ENCODE results near the gene DDI2. TPM values are rescaled to one million over a fixed set of nuclear protein-coding genes. Genes with fewer than 3 reads are reported as not detected.

The DDI2 gene
- total and polyA plus RNA-seq, 9 of the 15 experiments (the other 6 are each of a cell fraction or from before 2014, with no cell fraction given) = 6.5 to 48.4 (median 21.2) TPM

- TF ChIP-seq GTF2F1 (IDR thresholded peaks at IDR 0.05; ENCODE audit: low read depth, low read length) (no peak), ZNF280A (IDR thresholded peaks at IDR 0.05; ENCODE audit: low read depth, partially characterized antibody) (no peak), RB1 (IDR thresholded peaks at IDR 0.05; ENCODE audit: low read depth) (no peak), IFI16 (CRISPR knock-in tag; IDR thresholded peaks at IDR 0.05) (no peak)
Observed at GRCh38 chr1:15676688-15677661, 59.7 kb downstream of the DDI2 start (continued).

- ATAC-seq = no peak
- no peaks in the 10 kb centered on the region for H3K79me2 ChIP-seq (ENCODE audit: control insufficient read depth, insufficient read depth, low read length)
- no peak overlapping the region for H3K27ac ChIP-seq (ENCODE audit: extremely low read depth, low read depth, low read length)
- no peak overlapping the region for H3K9ac ChIP-seq (ENCODE audit: insufficient read depth in 1 of 2, low read depth in 2 of 2, low read length in 2 of 2)
- CTCF ChIA-PET (ENCODE audit: low intra/inter-chr PET ratio) = no interaction called here
- intact Hi-C loops (cut with micrococcal nuclease) (no loop called here), in situ Hi-C loops (cut with MboI) (no loop called here)
- DNase-seq (ENCODE audit: extremely low read depth in 1 of 4, low spot score in 3 of 4) = no peak
- H3K27me3 ChIP-seq (ENCODE audit: control insufficient read depth in 2 of 2, insufficient read depth in 2 of 2, low read length in 2 of 2) = no peaks in the 10 kb centered on the region
- peaks cover 17 to 28% of the 10 kb centered on the region in 2 experiments; a peak in 4 of 5 replicates for H3K4me1 ChIP-seq (replicated peaks in 1 of 2; ENCODE audit: control insufficient read depth in 2 of 2, insufficient read depth in 2 of 2, low read length in 2 of 2)
- H3K4me2 ChIP-seq (ENCODE audit: insufficient read depth, low read length) = no peak overlapping the region
- peaks cover 10% of the 10 kb centered on the region for H3K9me3 ChIP-seq (replicated peaks; ENCODE audit: control insufficient read depth, insufficient read depth, low read depth, low read length)
- FAIRE-seq = no peak
- WGBS (ENCODE audit: insufficient coverage, low coverage, missing lambda C conversion rate) = 44% methylated on average over 1 of the region's 1 CpG
- BruUV-seq (replicated peaks) = no TSS peak
- POLR2A ChIA-PET = interaction anchor here (0.6 to 0.7 kb wide), 3 partner anchors 10 to 83 kb away, joined by 3 read pairs; no protein-coding TSS in a partner anchor
- no peaks in the 10 kb centered on the region for H3K9me1 ChIP-seq (ENCODE audit: control insufficient read depth, insufficient read depth, low read length)
- no peaks in the 10 kb centered on the region for H4K20me1 ChIP-seq (replicated peaks; ENCODE audit: control insufficient read depth, insufficient read depth, low read length)
- H3K36me3 ChIP-seq (ENCODE audit: control insufficient read depth, insufficient read depth, low read length) = no peaks in the 10 kb centered on the region
- no peak overlapping the region for H3K4me3 ChIP-seq
- H2AFZ ChIP-seq (ENCODE audit: low read depth, low read length) = no peak overlapping the region
- no peak for TF ChIP-seq SRSF3 (IDR thresholded peaks at IDR 0.05; ENCODE audit: insufficient read depth, low read length)
- TF ChIP-seq SRSF1 (IDR thresholded peaks at IDR 0.05; ENCODE audit: low read depth, low read length) = no peak
- peak; percentile 28; the same call in 1 of the 2 replicates for TF ChIP-seq TFE3 (CRISPR knock-in tag; IDR thresholded peaks at IDR 0.05)
- no peak for TF ChIP-seq NCOA4 (IDR thresholded peaks at IDR 0.05; ENCODE audit: partially characterized antibody)
- TF ChIP-seq THAP7 (CRISPR knock-in tag; IDR thresholded peaks at IDR 0.05) = no peak
- peak; percentile 45 for TF ChIP-seq ZNF316 (IDR thresholded peaks at IDR 0.05)
- TF ChIP-seq GABPB2 (CRISPR knock-in tag; conservative IDR thresholded peaks at IDR 0.05) = no peak
- no peak for TF ChIP-seq ZMIZ1 (IDR thresholded peaks at IDR 0.05; ENCODE audit: low read depth in 2 of 2, low read length in 2 of 2)
Observed at GRCh38 chr1:15678578-15678977, 61.3 kb downstream of the DDI2 start.
